Upper lobe of left lung (tissue), 4 donors: Measurements from ENCODE around the gene RAI1.

Source experiments
- EP300 ChIP-seq, 4 donors: sonication (generic); formaldehyde crosslinking; IDR thresholded peaks; one replicate each; pipeline ENCODE4 v1.5.1; 2017; ENCODE audit warnings: antibody characterized with exemption in 4 of 4, control low read depth in 2 of 4
- POLR2A ChIP-seq, 4 donors: fragments of 450-650 bp; IDR thresholded peaks; one replicate each; pipeline ENCODE4 v1.5.1; 2016 to 2017; ENCODE audit warnings: antibody characterized with exemption in 4 of 4, mild to moderate bottlenecking in 2 of 4

- no peak for TF ChIP-seq EP300 (IDR thresholded peaks at IDR 0.05)
- TF ChIP-seq POLR2A (IDR thresholded peaks at IDR 0.05): no peak
Measured at GRCh38 chr17:17700251-17700969, 19.2 kb downstream of the RAI1 start.
